ENCODE measurements around the gene MPPED2. TPM values are rescaled to one million over a fixed set of nuclear protein-coding genes. Genes with fewer than 3 reads are reported as not detected.

MPPED2 gene
- polyA plus RNA-seq, 3 donors: 0.29 to 0.59 (median 0.52) TPM

GRCh38 chr11:30595934-30596333 lies 9.8 kb upstream of the MPPED2 start:
- Histone ChIP-seq H3K9me3 (replicated peaks in 1 of 2; ENCODE audit: control insufficient read depth in 1 of 2, insufficient read depth in 1 of 2, low read length in 2 of 2) (no peaks in the 10 kb centered on the region), H4K20me1 (ENCODE audit: insufficient read depth, low read length) (no peaks in the 10 kb centered on the region), H3K27me3 (ENCODE audit: control insufficient read depth in 2 of 2, insufficient read depth in 2 of 2, low read length in 2 of 2) (peaks cover 0 to 3% of the 10 kb centered on the region in 2 donors), H2AFZ (ENCODE audit: insufficient read depth, low read depth, low read length, poor library complexity, severe bottlenecking) (no peak overlapping the region), H3K79me2 (ENCODE audit: insufficient read depth, low read length) (no peaks in the 10 kb centered on the region), H3K27ac (ENCODE audit: low read depth in 1 of 2, low read length in 2 of 2) (no peak overlapping the region), H3K4me2 (replicated peaks; ENCODE audit: extremely low read depth, low read length, poor library complexity, severe bottlenecking) (no peak overlapping the region), H3K4me3 (replicated peaks in 1 of 3; ENCODE audit: low read depth in 2 of 3, low read length in 3 of 3) (no peak overlapping the region), H3K9ac (ENCODE audit: insufficient read depth, low read length, poor library complexity, severe bottlenecking) (no peak overlapping the region), H3K4me1 (ENCODE audit: control insufficient read depth in 1 of 2, insufficient read depth in 2 of 2, low read length in 2 of 2) (no peaks in the 10 kb centered on the region), H3K36me3 (replicated peaks in 1 of 2; ENCODE audit: control insufficient read depth in 1 of 2, insufficient read depth in 2 of 2, low read length in 2 of 2) (no peaks in the 10 kb centered on the region)
- intact Hi-C loops (cut with micrococcal nuclease): no loop called here
- 90% methylated on average over 2 of the region's 3 CpGs for WGBS (ENCODE audit: insufficient coverage)
- no peak overlapping the region for H3K27ac Mint-ChIP-seq
- no peak for TF ChIP-seq CTCF (IDR thresholded peaks at IDR 0.05)
- no peak for DNase-seq
- H3K4me1 Mint-ChIP-seq: no peaks in the 10 kb centered on the region
- peaks cover 1 to 5% (median 3%) of the 10 kb centered on the region in 3 donors for H3K27me3 Mint-ChIP-seq (ENCODE audit: low read depth in 3 of 3)
- no peak overlapping the region for H3K4me3 Mint-ChIP-seq
- H3K9me3 Mint-ChIP-seq: peaks cover 0 to 3% (median 0%) of the 10 kb centered on the region in 7 donors
- H3K36me3 Mint-ChIP-seq: no peaks in the 10 kb centered on the region

GRCh38 chr11:30594646-30595411 lies 8.7 kb upstream of the MPPED2 start:
- no peaks in the 10 kb centered on the region for H4K20me1 ChIP-seq (ENCODE audit: insufficient read depth, low read length)
- intact Hi-C loops (cut with micrococcal nuclease): no loop called here
- no peaks in the 10 kb centered on the region for H3K36me3 Mint-ChIP-seq

More at GRCh38 chr11:30594646-30595411, 8.7 kb upstream of the MPPED2 start:
- Mint-ChIP-seq H3K27ac (no peak overlapping the region), H3K4me1 (no peaks in the 10 kb centered on the region), H3K4me3 (no peak overlapping the region), H3K27me3 (ENCODE audit: low read depth in 3 of 3) (peaks cover 1 to 5% (median 3%) of the 10 kb centered on the region in 3 donors), H3K9me3 (no peaks in the 10 kb centered on the region)
- Histone ChIP-seq H3K4me3 (replicated peaks in 1 of 3; ENCODE audit: low read depth in 2 of 3, low read length in 3 of 3) (no peak overlapping the region), H3K79me2 (ENCODE audit: insufficient read depth, low read length) (no peaks in the 10 kb centered on the region), H3K4me1 (ENCODE audit: control insufficient read depth in 1 of 2, insufficient read depth in 2 of 2, low read length in 2 of 2) (no peaks in the 10 kb centered on the region), H2AFZ (ENCODE audit: insufficient read depth, low read depth, low read length, poor library complexity, severe bottlenecking) (no peak overlapping the region), H3K36me3 (replicated peaks in 1 of 2; ENCODE audit: control insufficient read depth in 1 of 2, insufficient read depth in 2 of 2, low read length in 2 of 2) (no peaks in the 10 kb centered on the region), H3K9ac (ENCODE audit: insufficient read depth, low read length, poor library complexity, severe bottlenecking) (no peak overlapping the region), H3K27me3 (ENCODE audit: control insufficient read depth in 2 of 2, insufficient read depth in 2 of 2, low read length in 2 of 2) (peaks cover 0 to 6% of the 10 kb centered on the region in 2 donors), H3K9me3 (replicated peaks in 1 of 2; ENCODE audit: control insufficient read depth in 1 of 2, insufficient read depth in 1 of 2, low read length in 2 of 2) (no peaks in the 10 kb centered on the region), H3K27ac (ENCODE audit: low read depth in 1 of 2, low read length in 2 of 2) (no peak overlapping the region), H3K4me2 (replicated peaks; ENCODE audit: extremely low read depth, low read length, poor library complexity, severe bottlenecking) (no peak overlapping the region)
- 90% methylated on average over 2 of the region's 8 CpGs for WGBS (ENCODE audit: insufficient coverage)
- DNase-seq: no peak
- TF ChIP-seq CTCF (IDR thresholded peaks at IDR 0.05): no peak

Measured in CD14-positive monocyte (primary cell).